ENCODE data around the gene MS4A15. TPM values are rescaled to one million over a fixed set of nuclear protein-coding genes. Genes with fewer than 3 reads are reported as not detected.
"Not testable (repeated sequence)": the region's sequence is repeated elsewhere in the genome, so short reads cannot be mapped to it uniquely, and the experiment has no call there.

Gene MS4A15
- 0.22 TPM for polyA plus RNA-seq (2013, experiment 1 of 2)
- 0.20 TPM for polyA plus RNA-seq (2013, experiment 2 of 2)

GRCh38 chr11:60756307-60757032 lies at the start of gene MS4A15:
Gene MS4A15, plus strand, starts transcription at chr11:60756867. Its CDS starts 6,867 bp downstream, at chr11:60763734.
- H3K4me1 ChIP-seq (ENCODE audit: control insufficient read depth, low read depth, low read length), result no peaks in the 10 kb centered on the region
- H3K79me2 ChIP-seq (ENCODE audit: control insufficient read depth, insufficient read depth, low read length), result no peaks in the 10 kb centered on the region
- H2AK5ac ChIP-seq (ENCODE audit: low read length), result no peak within 1 kb of the TSS
- peak; percentile 81 for DNase-seq
- H3K9ac ChIP-seq (ENCODE audit: low read length), result no peak within 1 kb of the TSS
- WGBS (ENCODE audit: extremely low coverage, insufficient coverage, low lambda C conversion rate), result no CpG with 5 or more reads among the region's 14 CpGs
- no peak within 1 kb of the TSS for H2BK5ac ChIP-seq (ENCODE audit: low read length)
- no peak within 1 kb of the TSS for H3K56ac ChIP-seq (ENCODE audit: low read length)
- no peaks in the 10 kb centered on the region for H3K79me1 ChIP-seq (ENCODE audit: low read length)
- no peak within 1 kb of the TSS for H3K4ac ChIP-seq (ENCODE audit: low read depth, low read length)
- H3K27me3 ChIP-seq (ENCODE audit: insufficient read depth, low read length, poor library complexity), result no peaks in the 10 kb centered on the region
- no peak within 1 kb of the TSS for H3K18ac ChIP-seq (ENCODE audit: low read length)
- H2BK120ac ChIP-seq (ENCODE audit: low read depth, low read length), result no peak within 1 kb of the TSS
- H3K23ac ChIP-seq (ENCODE audit: low read length), result no peak within 1 kb of the TSS
- no peak within 1 kb of the TSS for H3K4me3 ChIP-seq (ENCODE audit: low read length)
- H4K8ac ChIP-seq (ENCODE audit: low read depth, low read length), result no peak within 1 kb of the TSS
- no peak within 1 kb of the TSS for H4K5ac ChIP-seq (ENCODE audit: low read length)
- H3K27ac ChIP-seq (ENCODE audit: low read depth, low read length), result no peak within 1 kb of the TSS
- H2BK15ac ChIP-seq (replicated peaks; ENCODE audit: low read depth), result no peak within 1 kb of the TSS
- no peak within 1 kb of the TSS for H3K4me2 ChIP-seq (ENCODE audit: low read length)
- no peaks in the 10 kb centered on the region for H3K36me3 ChIP-seq (ENCODE audit: control insufficient read depth, insufficient read depth, low read length)

- Histone ChIP-seq H3K79me2 (ENCODE audit: control insufficient read depth, insufficient read depth, low read length) (no peaks in the 10 kb centered on the region), H3K56ac (ENCODE audit: low read length) (no peak overlapping the region), H2BK120ac (ENCODE audit: low read depth, low read length) (no peak overlapping the region), H2BK5ac (ENCODE audit: low read length) (no peak overlapping the region), H3K4ac (ENCODE audit: low read depth, low read length) (no peak overlapping the region), H3K23ac (ENCODE audit: low read length) (no peak overlapping the region), H2BK15ac (replicated peaks; ENCODE audit: low read depth) (no peak overlapping the region), H3K4me2 (ENCODE audit: low read length) (no peak overlapping the region), H3K4me3 (ENCODE audit: low read length) (no peak overlapping the region), H2AK5ac (ENCODE audit: low read length) (no peak overlapping the region), H4K5ac (ENCODE audit: low read length) (no peak overlapping the region), H3K27ac (ENCODE audit: low read depth, low read length) (no peak overlapping the region), H3K9ac (ENCODE audit: low read length) (no peak overlapping the region), H3K27me3 (ENCODE audit: insufficient read depth, low read length, poor library complexity) (no peaks in the 10 kb centered on the region), H3K4me1 (ENCODE audit: control insufficient read depth, low read depth, low read length) (no peaks in the 10 kb centered on the region), H3K36me3 (ENCODE audit: control insufficient read depth, insufficient read depth, low read length) (no peaks in the 10 kb centered on the region), H4K8ac (ENCODE audit: low read depth, low read length) (no peak overlapping the region), H3K18ac (ENCODE audit: low read length) (no peak overlapping the region), H3K79me1 (ENCODE audit: low read length) (no peaks in the 10 kb centered on the region)
- no peak for DNase-seq
- WGBS (ENCODE audit: extremely low coverage, insufficient coverage, low lambda C conversion rate), result no CpG with 5 or more reads among the region's 5 CpGs
Measured at GRCh38 chr11:60706931-60707330, 49.7 kb upstream of the MS4A15 start.

GRCh38 chr11:60710482-60710881 lies 46.2 kb upstream of the MS4A15 start:
- no peak overlapping the region for H3K27ac ChIP-seq (ENCODE audit: low read depth, low read length)
- no peaks in the 10 kb centered on the region for H3K79me2 ChIP-seq (ENCODE audit: control insufficient read depth, insufficient read depth, low read length)
- no peak overlapping the region for H3K18ac ChIP-seq (ENCODE audit: low read length)
- H2BK5ac ChIP-seq (ENCODE audit: low read length), result no peak overlapping the region
- H3K79me1 ChIP-seq (ENCODE audit: low read length), result no peaks in the 10 kb centered on the region
- no peak overlapping the region for H3K4me3 ChIP-seq (ENCODE audit: low read length)
- no peaks in the 10 kb centered on the region for H3K36me3 ChIP-seq (ENCODE audit: control insufficient read depth, insufficient read depth, low read length)
- no peak overlapping the region for H2AK5ac ChIP-seq (ENCODE audit: low read length)
- no peak overlapping the region for H2BK120ac ChIP-seq (ENCODE audit: low read depth, low read length)
- no peaks in the 10 kb centered on the region for H3K27me3 ChIP-seq (ENCODE audit: insufficient read depth, low read length, poor library complexity)
- H4K5ac ChIP-seq (ENCODE audit: low read length), result no peak overlapping the region
- peak; percentile 79 for DNase-seq
- H3K4me1 ChIP-seq (ENCODE audit: control insufficient read depth, low read depth, low read length), result no peaks in the 10 kb centered on the region
- WGBS (ENCODE audit: extremely low coverage, insufficient coverage, low lambda C conversion rate), result no CpG with 5 or more reads among the region's 4 CpGs
- H3K56ac ChIP-seq (ENCODE audit: low read length), result no peak overlapping the region
- no peak overlapping the region for H2BK15ac ChIP-seq (replicated peaks; ENCODE audit: low read depth)
- H4K8ac ChIP-seq (ENCODE audit: low read depth, low read length), result no peak overlapping the region
- H3K4me2 ChIP-seq (ENCODE audit: low read length), result no peak overlapping the region
- H3K4ac ChIP-seq (ENCODE audit: low read depth, low read length), result no peak overlapping the region
- no peak overlapping the region for H3K9ac ChIP-seq (ENCODE audit: low read length)
- H3K23ac ChIP-seq (ENCODE audit: low read length), result no peak overlapping the region

GRCh38 chr11:60711276-60711675 lies 45.4 kb upstream of the MS4A15 start:
- WGBS (ENCODE audit: extremely low coverage, insufficient coverage, low lambda C conversion rate), result no CpG with 5 or more reads among the region's 4 CpGs
- H3K79me2 ChIP-seq (ENCODE audit: control insufficient read depth, insufficient read depth, low read length), result no peaks in the 10 kb centered on the region
- H2BK15ac ChIP-seq (replicated peaks; ENCODE audit: low read depth), result no peak overlapping the region
- H4K8ac ChIP-seq (ENCODE audit: low read depth, low read length), result no peak overlapping the region
- no peaks in the 10 kb centered on the region for H3K27me3 ChIP-seq (ENCODE audit: insufficient read depth, low read length, poor library complexity)
- H3K4ac ChIP-seq (ENCODE audit: low read depth, low read length), result no peak overlapping the region
- no peak overlapping the region for H3K23ac ChIP-seq (ENCODE audit: low read length)
- no peak overlapping the region for H3K4me2 ChIP-seq (ENCODE audit: low read length)
- H2AK5ac ChIP-seq (ENCODE audit: low read length), result no peak overlapping the region
- no peaks in the 10 kb centered on the region for H3K4me1 ChIP-seq (ENCODE audit: control insufficient read depth, low read depth, low read length)
- no peaks in the 10 kb centered on the region for H3K36me3 ChIP-seq (ENCODE audit: control insufficient read depth, insufficient read depth, low read length)
- no peak overlapping the region for H3K9ac ChIP-seq (ENCODE audit: low read length)
- H3K79me1 ChIP-seq (ENCODE audit: low read length), result no peaks in the 10 kb centered on the region
- no peak overlapping the region for H3K4me3 ChIP-seq (ENCODE audit: low read length)
- H4K5ac ChIP-seq (ENCODE audit: low read length), result no peak overlapping the region
- DNase-seq, result no peak
- no peak overlapping the region for H2BK5ac ChIP-seq (ENCODE audit: low read length)
- H3K27ac ChIP-seq (ENCODE audit: low read depth, low read length), result no peak overlapping the region
- H3K18ac ChIP-seq (ENCODE audit: low read length), result no peak overlapping the region
- H2BK120ac ChIP-seq (ENCODE audit: low read depth, low read length), result no peak overlapping the region
- no peak overlapping the region for H3K56ac ChIP-seq (ENCODE audit: low read length)

GRCh38 chr11:60713423-60713822 lies 43.2 kb upstream of the MS4A15 start:
- H3K18ac ChIP-seq (ENCODE audit: low read length); H3K36me3 ChIP-seq (ENCODE audit: control insufficient read depth, insufficient read depth, low read length); H4K5ac ChIP-seq (ENCODE audit: low read length); H3K27ac ChIP-seq (ENCODE audit: low read depth, low read length); H2BK15ac ChIP-seq (replicated peaks; ENCODE audit: low read depth); H3K79me2 ChIP-seq (ENCODE audit: control insufficient read depth, insufficient read depth, low read length); H3K23ac ChIP-seq (ENCODE audit: low read length); H3K4ac ChIP-seq (ENCODE audit: low read depth, low read length); H3K4me3 ChIP-seq (ENCODE audit: low read length); H3K27me3 ChIP-seq (ENCODE audit: insufficient read depth, low read length, poor library complexity); H3K4me2 ChIP-seq (ENCODE audit: low read length); DNase-seq; H2BK120ac ChIP-seq (ENCODE audit: low read depth, low read length); H2BK5ac ChIP-seq (ENCODE audit: low read length); H2AK5ac ChIP-seq (ENCODE audit: low read length); H3K79me1 ChIP-seq (ENCODE audit: low read length); H3K56ac ChIP-seq (ENCODE audit: low read length); H3K9ac ChIP-seq (ENCODE audit: low read length); H4K8ac ChIP-seq (ENCODE audit: low read depth, low read length); H3K4me1 ChIP-seq (ENCODE audit: control insufficient read depth, low read depth, low read length): not testable (repeated sequence)
- no CpG with 5 or more reads among the region's 6 CpGs for WGBS (ENCODE audit: extremely low coverage, insufficient coverage, low lambda C conversion rate)

- H3K4me1 ChIP-seq (ENCODE audit: control insufficient read depth, low read depth, low read length), result no peaks in the 10 kb centered on the region
- H3K9ac ChIP-seq (ENCODE audit: low read length), result no peak overlapping the region
- no peaks in the 10 kb centered on the region for H3K79me2 ChIP-seq (ENCODE audit: control insufficient read depth, insufficient read depth, low read length)
- no peak overlapping the region for H2BK5ac ChIP-seq (ENCODE audit: low read length)
- no peaks in the 10 kb centered on the region for H3K27me3 ChIP-seq (ENCODE audit: insufficient read depth, low read length, poor library complexity)
- no peak overlapping the region for H3K23ac ChIP-seq (ENCODE audit: low read length)
- no peak overlapping the region for H3K4me3 ChIP-seq (ENCODE audit: low read length)
- H2BK120ac ChIP-seq (ENCODE audit: low read depth, low read length), result no peak overlapping the region
- H3K4me2 ChIP-seq (ENCODE audit: low read length), result no peak overlapping the region
- WGBS (ENCODE audit: extremely low coverage, insufficient coverage, low lambda C conversion rate), result no CpG with 5 or more reads among the region's 5 CpGs
- H3K4ac ChIP-seq (ENCODE audit: low read depth, low read length), result no peak overlapping the region
- H3K79me1 ChIP-seq (ENCODE audit: low read length), result no peaks in the 10 kb centered on the region
- H2BK15ac ChIP-seq (replicated peaks; ENCODE audit: low read depth), result no peak overlapping the region
- H3K36me3 ChIP-seq (ENCODE audit: control insufficient read depth, insufficient read depth, low read length), result no peaks in the 10 kb centered on the region
- DNase-seq, result no peak
- no peak overlapping the region for H3K27ac ChIP-seq (ENCODE audit: low read depth, low read length)
- H4K8ac ChIP-seq (ENCODE audit: low read depth, low read length), result no peak overlapping the region
- no peak overlapping the region for H3K56ac ChIP-seq (ENCODE audit: low read length)
- no peak overlapping the region for H2AK5ac ChIP-seq (ENCODE audit: low read length)
- no peak overlapping the region for H3K18ac ChIP-seq (ENCODE audit: low read length)
- no peak overlapping the region for H4K5ac ChIP-seq (ENCODE audit: low read length)
Measured at GRCh38 chr11:60717956-60718355, 38.7 kb upstream of the MS4A15 start.
